DMS 273 treated with DMSO at 0.1 percent for 48 hours (cell line): ENCODE results near the gene FAP.

Experiments used
- DNase-seq: peaks from one replicate; lab custom pipeline; 2025; lab: John Stamatoyannopoulos, UW

FAP gene

DNA sequence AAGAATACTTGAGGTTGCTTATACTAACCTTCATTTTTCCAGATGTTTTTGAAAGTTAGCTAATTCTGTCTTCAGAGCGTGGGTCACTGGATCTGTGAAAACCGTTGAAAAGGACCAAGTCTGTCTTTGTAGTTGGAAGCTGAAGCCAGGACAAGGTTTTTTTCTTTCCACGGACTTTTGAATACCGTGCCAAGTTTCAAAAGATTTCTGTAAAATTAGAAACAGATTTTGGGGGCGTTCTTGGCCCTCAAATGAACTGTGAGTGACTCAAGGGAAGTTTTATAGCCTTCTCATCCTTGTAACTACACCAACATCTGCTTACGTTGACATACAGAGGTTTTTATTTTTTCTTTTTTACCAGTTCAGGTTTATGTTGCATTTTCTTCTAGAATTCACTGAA is at the start of gene FAP:
Gene FAP, minus strand, starts transcription at position 152 of the 400 bp plus-strand sequence. Its CDS starts 118 bp downstream, at position 34.
- DNase-seq = peak; percentile 32

- no peak for DNase-seq
These were observed 48.5 kb upstream of the FAP start for GRCh38 chr2:162291748-162292147.

GRCh38 chr2:162282765-162283425 is 39.6 kb upstream of the FAP start:
- DNase-seq = no peak

DNA sequence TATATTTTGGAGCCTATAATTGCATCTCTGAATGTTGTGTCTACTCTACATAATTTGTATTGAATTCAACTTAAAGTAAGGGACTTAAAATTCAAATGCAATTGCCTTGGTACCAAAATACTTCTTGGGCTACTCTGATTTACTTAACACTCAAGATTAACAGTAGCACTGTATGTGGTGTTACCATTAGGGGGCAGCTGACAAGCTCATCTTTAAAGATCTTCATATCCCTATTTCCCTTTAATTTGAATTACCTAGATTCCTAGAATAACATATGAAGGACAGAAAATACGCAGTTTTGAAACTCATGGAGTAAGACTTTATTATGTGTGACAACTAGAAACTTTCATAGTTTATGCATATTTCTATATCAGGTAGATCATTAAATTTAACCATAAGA is 37.4 kb upstream of the FAP start:
- DNase-seq = no peak

DNA sequence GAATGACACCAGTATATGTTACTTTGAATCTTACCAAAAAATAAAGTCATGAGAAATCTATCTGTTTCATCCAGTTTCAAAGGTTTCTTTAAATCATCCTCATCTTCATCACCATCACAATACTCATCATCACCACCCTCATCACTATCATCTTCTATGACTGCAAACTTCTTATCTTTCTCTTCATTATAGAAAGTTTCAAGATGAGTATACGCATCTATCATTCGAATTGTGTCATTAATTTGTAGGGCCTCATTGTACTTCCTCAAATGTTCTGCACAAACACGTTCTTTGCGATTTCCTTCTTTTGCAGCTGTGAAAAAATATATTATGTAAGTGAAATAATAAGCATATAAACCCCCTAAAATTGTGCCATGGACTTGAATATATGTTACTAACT is 34.1 kb upstream of the FAP start:
- DNase-seq = no peak

GRCh38 chr2:162267996-162268395 is 24.8 kb upstream of the FAP start:
- no peak for DNase-seq

GRCh38 chr2:162267496-162267895 is 24.3 kb upstream of the FAP start:
- no peak for DNase-seq

DNA sequence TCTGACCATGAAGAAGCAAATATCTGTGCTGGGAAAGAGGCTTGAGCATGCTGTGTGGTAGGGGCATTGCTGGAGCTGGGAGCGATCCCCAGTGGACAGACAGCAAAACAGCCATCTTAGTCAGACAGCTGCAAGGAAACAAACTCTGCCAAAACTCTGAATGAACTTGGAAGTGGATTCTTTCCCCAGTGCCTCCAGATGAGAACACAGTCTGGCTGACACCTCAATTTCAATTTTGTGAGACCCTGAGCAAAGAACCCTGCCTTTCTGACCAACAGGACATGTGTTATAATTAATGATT is 23.2 kb upstream of the FAP start:
- no peak for DNase-seq

DNA sequence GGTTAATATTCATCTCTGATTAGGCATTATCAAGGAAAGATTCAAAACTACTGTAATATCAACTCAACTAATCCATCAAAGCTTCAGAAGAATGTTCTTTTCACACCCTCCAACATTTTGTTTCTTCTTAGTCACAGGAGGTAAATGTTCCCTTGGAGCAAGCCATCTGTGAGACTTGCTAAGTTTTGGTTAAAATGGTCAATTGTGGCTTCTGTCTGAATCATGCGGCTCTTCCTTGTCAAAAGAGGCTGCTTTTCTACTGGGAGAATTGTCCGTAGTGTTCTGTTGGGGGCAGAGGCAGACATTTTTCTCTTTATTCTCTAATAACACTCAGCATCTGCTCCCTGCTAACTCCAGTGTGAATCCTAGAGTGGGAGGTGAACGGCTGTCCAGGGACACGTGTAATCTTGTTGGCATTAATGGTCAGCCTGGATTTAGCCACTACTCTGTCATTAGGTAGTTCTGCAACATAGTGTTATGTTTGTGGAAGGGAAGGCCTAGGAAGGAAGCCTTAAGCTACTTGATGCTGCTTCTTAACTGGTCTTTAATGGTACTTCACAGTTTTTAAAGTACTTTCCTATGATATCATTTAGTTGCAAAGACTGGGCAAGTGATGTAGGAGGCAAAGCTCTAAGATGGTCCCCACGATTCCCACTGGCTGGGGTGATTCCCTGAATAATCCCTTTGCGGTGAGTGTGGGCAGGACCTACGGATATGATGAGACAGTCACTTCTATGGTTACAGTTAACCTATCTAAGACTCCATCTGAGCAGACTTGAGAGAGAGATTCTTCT is 22.6 kb upstream of the FAP start:
- no peak for DNase-seq

- DNase-seq = no peak
These were observed 18.0 kb upstream of the FAP start for GRCh38 chr2:162261032-162261945.

- DNase-seq = no peak
These were observed 15.4 kb upstream of the FAP start for GRCh38 chr2:162258686-162259085.

- DNase-seq = no peak
These were observed 14.9 kb upstream of the FAP start for GRCh38 chr2:162258169-162258568.

- DNase-seq = no peak
These were observed 14.2 kb upstream of the FAP start for GRCh38 chr2:162257425-162257824.

- DNase-seq = no peak
These were observed 13.3 kb upstream of the FAP start for GRCh38 chr2:162256591-162256991.

- DNase-seq = no peak
These were observed 11.1 kb upstream of the FAP start for GRCh38 chr2:162254236-162254871.

DNA sequence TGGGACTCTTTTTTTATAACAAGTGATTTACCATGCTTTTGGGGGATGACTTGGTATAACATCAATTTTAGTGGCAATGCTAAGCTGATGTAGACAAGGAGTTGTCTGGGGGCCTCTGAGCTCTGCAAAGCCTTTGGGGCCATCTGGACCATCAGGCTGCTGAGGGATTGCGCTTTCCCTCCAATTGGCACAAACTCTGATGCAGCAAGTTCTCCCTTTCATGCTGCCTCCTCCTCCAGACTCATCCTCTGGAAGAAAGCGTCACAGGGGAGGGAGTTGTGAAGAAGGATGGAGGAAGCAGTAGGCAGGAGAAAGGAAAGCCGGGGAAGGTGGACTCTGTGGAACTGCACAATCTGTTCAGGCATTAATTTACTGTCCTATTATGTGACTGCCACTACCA is 10.2 kb upstream of the FAP start:
- DNase-seq = no peak

DNA sequence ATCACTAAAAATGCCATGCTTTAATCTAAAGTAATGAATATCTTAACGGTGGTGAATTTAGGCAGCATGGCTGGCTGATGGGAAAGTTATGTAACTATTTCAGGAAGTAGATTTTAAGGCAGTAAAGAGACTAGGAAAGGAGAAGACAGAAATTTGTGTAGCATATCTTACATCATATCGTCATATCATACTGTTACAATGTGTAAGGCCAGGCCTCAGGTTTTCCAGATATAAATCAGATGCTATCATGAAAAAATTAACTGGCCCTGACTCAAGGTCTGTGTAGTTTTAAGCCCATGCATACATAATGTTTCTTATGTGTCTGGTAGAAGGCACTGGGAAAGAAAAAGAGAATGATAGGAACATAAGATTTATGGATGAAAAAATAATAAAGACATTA is 8.9 kb upstream of the FAP start:
- no peak for DNase-seq

GRCh38 chr2:162245781-162246180 is 2.5 kb upstream of the FAP start:
- no peak for DNase-seq

GRCh38 chr2:162245061-162245460 is 1.8 kb upstream of the FAP start:
- DNase-seq = no peak

GRCh38 chr2:162244541-162245031 is 1.3 kb upstream of the FAP start:
- DNase-seq = no peak

DNA sequence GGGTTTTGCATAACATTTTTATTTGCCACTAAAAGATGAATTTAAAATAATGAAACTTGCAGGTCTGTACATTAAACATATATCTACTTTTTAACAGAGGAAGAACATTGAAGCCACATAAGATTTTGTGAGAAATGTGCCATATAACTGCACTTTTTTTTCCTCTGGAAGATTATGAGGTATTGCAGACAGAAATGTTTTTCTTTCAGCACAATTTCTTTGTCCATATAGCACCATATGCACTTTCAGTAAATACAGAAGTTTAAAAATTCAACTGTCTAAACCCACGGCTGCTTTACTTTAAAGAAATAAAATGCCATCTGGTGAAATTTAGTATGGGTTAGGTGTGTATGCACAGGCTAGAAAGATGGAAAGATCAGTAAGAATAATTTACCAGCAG is 470 bp upstream of the FAP start:
- DNase-seq = peak; percentile 33
